Gastroesophageal sphincter (tissue), 3 donors: ENCODE data around the gene SIX3.

Experiments
- CTCF ChIP-seq, 4 experiments: fragments of 200-600 bp in 2 of 4; fragments of 450-650 bp in 2 of 4; sonication (generic) in 1 of 4; IDR thresholded peaks; one replicate each; pipeline ENCODE4 v1.5.1; 2017 to 2019; ENCODE audit warnings: antibody characterized with exemption in 4 of 4, mild to moderate bottlenecking in 2 of 4, moderate library complexity in 2 of 4
- POLR2A ChIP-seq, 2 donors: fragments of 450-650 bp; IDR thresholded peaks; one replicate each; pipeline ENCODE4 v1.6.1; 2017; ENCODE audit warnings: antibody characterized with exemption in 2 of 2, mild to moderate bottlenecking in 2 of 2, moderate library complexity in 1 of 2
- POLR2AphosphoS5 ChIP-seq: sonication (generic); formaldehyde crosslinking; IDR thresholded peaks from one replicate; pipeline ENCODE4 v1.6.1; 2017; ENCODE audit warnings: antibody characterized with exemption

DNA sequence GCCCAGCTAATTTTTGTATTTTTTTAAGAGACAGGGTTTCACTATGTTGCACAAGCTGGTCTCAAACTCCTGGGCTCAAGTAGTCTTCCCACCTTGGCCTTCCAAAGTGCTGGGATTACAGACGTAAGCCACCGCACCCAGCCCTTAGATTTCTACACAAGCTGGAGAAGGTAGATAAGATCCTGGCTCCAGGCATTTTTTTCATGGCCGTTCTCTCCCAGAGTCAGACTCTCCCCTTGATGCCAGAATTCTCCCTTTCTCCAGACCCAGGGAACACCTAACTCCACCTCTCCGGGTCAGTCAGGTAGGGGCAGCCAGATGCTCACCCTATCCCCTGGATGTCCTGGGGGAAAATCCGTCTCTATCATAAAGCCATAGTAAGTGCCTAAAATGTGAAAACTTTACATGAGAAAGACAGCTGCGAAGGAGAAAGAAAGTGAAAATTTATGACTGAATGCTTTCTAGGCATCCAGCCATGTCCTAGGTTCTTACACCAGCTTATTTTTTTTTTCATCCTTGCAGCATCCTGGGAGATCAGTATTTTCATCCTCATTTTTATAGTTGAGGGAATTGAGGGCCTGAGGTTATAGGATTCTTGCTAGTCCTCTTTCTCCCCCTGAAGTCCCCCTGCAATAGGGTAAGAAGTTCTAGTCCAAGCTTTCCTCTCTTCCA lies 16.3 kb downstream of the SIX3 start:
- TF ChIP-seq POLR2A (IDR thresholded peaks at IDR 0.05) (no peak), CTCF (IDR thresholded peaks at IDR 0.05) (no peak), POLR2AphosphoS5 (no peak)
